Measurements from ENCODE around the gene SPATA1.

DNA sequence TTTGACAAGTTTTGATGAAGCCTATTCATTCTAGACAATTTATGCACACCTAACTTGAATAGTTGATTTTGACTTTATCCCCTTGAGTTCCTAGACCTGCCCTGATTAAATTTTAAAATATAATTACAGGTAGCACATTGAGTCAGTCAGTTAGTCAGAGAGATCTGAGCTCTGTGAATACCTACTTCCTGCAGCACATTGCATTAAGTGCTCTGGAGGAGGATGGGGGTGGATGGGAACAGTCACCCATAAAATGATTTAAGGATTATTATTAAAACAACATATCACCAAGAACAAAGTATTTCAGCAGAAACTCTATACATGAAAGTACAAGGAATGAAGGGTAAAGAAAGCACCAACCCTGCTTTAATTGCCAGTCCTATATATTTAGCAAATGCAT, 38.9 kb upstream of the SPATA1 start:
- no peak for TF ChIP-seq SUZ12 (IDR thresholded peaks at IDR 0.05; ENCODE audit: low read length)
- TF ChIP-seq EZH2 (IDR thresholded peaks at IDR 0.05; ENCODE audit: low read depth, low read length, severe bottlenecking): no peak
- TF ChIP-seq, protein P1, sequence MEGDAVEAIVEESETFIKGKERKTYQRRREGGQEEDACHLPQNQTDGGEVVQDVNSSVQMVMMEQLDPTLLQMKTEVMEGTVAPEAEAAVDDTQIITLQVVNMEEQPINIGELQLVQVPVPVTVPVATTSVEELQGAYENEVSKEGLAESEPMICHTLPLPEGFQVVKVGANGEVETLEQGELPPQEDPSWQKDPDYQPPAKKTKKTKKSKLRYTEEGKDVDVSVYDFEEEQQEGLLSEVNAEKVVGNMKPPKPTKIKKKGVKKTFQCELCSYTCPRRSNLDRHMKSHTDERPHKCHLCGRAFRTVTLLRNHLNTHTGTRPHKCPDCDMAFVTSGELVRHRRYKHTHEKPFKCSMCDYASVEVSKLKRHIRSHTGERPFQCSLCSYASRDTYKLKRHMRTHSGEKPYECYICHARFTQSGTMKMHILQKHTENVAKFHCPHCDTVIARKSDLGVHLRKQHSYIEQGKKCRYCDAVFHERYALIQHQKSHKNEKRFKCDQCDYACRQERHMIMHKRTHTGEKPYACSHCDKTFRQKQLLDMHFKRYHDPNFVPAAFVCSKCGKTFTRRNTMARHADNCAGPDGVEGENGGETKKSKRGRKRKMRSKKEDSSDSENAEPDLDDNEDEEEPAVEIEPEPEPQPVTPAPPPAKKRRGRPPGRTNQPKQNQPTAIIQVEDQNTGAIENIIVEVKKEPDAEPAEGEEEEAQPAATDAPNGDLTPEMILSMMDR (IDR thresholded peaks at IDR 0.05; ENCODE audit: control extremely low read depth in 1 of 3, insufficient read depth in 1 of 3, low read depth in 1 of 3, low read length in 3 of 3): no peak
- no peak for TF ChIP-seq ZNF274 (IDR thresholded peaks at IDR 0.05; ENCODE audit: borderline replicate concordance, extremely low read depth, low read length)
- no peak for TF ChIP-seq CHD2 (IDR thresholded peaks at IDR 0.05; ENCODE audit: low read length)
- no peak for TF ChIP-seq KDM4A (IDR thresholded peaks at IDR 0.05; ENCODE audit: low read depth, low read length, severe bottlenecking)
- TF ChIP-seq GTF2F1 (IDR thresholded peaks at IDR 0.05; ENCODE audit: borderline replicate concordance, low read depth, low read length): no peak
- TF ChIP-seq POLR2AphosphoS5 (IDR thresholded peaks at IDR 0.05; ENCODE audit: low read depth, low read length): no peak
- TF ChIP-seq, protein P2, sequence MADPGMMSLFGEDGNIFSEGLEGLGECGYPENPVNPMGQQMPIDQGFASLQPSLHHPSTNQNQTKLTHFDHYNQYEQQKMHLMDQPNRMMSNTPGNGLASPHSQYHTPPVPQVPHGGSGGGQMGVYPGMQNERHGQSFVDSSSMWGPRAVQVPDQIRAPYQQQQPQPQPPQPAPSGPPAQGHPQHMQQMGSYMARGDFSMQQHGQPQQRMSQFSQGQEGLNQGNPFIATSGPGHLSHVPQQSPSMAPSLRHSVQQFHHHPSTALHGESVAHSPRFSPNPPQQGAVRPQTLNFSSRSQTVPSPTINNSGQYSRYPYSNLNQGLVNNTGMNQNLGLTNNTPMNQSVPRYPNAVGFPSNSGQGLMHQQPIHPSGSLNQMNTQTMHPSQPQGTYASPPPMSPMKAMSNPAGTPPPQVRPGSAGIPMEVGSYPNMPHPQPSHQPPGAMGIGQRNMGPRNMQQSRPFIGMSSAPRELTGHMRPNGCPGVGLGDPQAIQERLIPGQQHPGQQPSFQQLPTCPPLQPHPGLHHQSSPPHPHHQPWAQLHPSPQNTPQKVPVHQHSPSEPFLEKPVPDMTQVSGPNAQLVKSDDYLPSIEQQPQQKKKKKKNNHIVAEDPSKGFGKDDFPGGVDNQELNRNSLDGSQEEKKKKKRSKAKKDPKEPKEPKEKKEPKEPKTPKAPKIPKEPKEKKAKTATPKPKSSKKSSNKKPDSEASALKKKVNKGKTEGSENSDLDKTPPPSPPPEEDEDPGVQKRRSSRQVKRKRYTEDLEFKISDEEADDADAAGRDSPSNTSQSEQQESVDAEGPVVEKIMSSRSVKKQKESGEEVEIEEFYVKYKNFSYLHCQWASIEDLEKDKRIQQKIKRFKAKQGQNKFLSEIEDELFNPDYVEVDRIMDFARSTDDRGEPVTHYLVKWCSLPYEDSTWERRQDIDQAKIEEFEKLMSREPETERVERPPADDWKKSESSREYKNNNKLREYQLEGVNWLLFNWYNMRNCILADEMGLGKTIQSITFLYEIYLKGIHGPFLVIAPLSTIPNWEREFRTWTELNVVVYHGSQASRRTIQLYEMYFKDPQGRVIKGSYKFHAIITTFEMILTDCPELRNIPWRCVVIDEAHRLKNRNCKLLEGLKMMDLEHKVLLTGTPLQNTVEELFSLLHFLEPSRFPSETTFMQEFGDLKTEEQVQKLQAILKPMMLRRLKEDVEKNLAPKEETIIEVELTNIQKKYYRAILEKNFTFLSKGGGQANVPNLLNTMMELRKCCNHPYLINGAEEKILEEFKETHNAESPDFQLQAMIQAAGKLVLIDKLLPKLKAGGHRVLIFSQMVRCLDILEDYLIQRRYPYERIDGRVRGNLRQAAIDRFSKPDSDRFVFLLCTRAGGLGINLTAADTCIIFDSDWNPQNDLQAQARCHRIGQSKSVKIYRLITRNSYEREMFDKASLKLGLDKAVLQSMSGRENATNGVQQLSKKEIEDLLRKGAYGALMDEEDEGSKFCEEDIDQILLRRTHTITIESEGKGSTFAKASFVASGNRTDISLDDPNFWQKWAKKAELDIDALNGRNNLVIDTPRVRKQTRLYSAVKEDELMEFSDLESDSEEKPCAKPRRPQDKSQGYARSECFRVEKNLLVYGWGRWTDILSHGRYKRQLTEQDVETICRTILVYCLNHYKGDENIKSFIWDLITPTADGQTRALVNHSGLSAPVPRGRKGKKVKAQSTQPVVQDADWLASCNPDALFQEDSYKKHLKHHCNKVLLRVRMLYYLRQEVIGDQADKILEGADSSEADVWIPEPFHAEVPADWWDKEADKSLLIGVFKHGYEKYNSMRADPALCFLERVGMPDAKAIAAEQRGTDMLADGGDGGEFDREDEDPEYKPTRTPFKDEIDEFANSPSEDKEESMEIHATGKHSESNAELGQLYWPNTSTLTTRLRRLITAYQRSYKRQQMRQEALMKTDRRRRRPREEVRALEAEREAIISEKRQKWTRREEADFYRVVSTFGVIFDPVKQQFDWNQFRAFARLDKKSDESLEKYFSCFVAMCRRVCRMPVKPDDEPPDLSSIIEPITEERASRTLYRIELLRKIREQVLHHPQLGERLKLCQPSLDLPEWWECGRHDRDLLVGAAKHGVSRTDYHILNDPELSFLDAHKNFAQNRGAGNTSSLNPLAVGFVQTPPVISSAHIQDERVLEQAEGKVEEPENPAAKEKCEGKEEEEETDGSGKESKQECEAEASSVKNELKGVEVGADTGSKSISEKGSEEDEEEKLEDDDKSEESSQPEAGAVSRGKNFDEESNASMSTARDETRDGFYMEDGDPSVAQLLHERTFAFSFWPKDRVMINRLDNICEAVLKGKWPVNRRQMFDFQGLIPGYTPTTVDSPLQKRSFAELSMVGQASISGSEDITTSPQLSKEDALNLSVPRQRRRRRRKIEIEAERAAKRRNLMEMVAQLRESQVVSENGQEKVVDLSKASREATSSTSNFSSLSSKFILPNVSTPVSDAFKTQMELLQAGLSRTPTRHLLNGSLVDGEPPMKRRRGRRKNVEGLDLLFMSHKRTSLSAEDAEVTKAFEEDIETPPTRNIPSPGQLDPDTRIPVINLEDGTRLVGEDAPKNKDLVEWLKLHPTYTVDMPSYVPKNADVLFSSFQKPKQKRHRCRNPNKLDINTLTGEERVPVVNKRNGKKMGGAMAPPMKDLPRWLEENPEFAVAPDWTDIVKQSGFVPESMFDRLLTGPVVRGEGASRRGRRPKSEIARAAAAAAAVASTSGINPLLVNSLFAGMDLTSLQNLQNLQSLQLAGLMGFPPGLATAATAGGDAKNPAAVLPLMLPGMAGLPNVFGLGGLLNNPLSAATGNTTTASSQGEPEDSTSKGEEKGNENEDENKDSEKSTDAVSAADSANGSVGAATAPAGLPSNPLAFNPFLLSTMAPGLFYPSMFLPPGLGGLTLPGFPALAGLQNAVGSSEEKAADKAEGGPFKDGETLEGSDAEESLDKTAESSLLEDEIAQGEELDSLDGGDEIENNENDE (IDR thresholded peaks at IDR 0.05; ENCODE audit: insufficient replicate concordance, low read length): no peak
